HG02938 (cell line): ENCODE data around the gene PODNL1.
"Not testable (repeated sequence)": the region's sequence is repeated elsewhere in the genome, so short reads cannot be mapped to it uniquely, and the experiment has no call there.

Source experiments
- ATAC-seq: cut with Tn5 transposase; IDR thresholded peaks from one replicate; pipeline ENCODE4 v1.9.1; 2021; ENCODE audit warnings: mild to moderate bottlenecking, moderate library complexity; ENCODE audit not compliant: unreplicated experiment

PODNL1 gene

GRCh38 chr19:13974073-13974472 is 35.9 kb upstream of the PODNL1 start:
- ATAC-seq: no peak

GRCh38 chr19:13973479-13973878 is 35.3 kb upstream of the PODNL1 start:
- ATAC-seq: not testable (repeated sequence)

GRCh38 chr19:13972368-13973155 is 34.3 kb upstream of the PODNL1 start:
- ATAC-seq: no peak

- ATAC-seq: not testable (repeated sequence)
Measured at GRCh38 chr19:13971868-13972267, 33.7 kb upstream of the PODNL1 start.

GRCh38 chr19:13969897-13970296 is 31.7 kb upstream of the PODNL1 start:
- ATAC-seq: no peak

- no peak for ATAC-seq
Measured at GRCh38 chr19:13968999-13969398, 30.8 kb upstream of the PODNL1 start.

- no peak for ATAC-seq
Measured at GRCh38 chr19:13968383-13968935, 30.2 kb upstream of the PODNL1 start.

- not testable (repeated sequence) for ATAC-seq
Measured at GRCh38 chr19:13967206-13967605, 29.0 kb upstream of the PODNL1 start.

- ATAC-seq: no peak
Measured at GRCh38 chr19:13966684-13967128, 28.5 kb upstream of the PODNL1 start.

GRCh38 chr19:13965926-13966683 is 27.9 kb upstream of the PODNL1 start:
- ATAC-seq: no peak

- ATAC-seq: no peak
Measured at GRCh38 chr19:13965377-13965896, 27.2 kb upstream of the PODNL1 start.

- no peak for ATAC-seq
Measured at GRCh38 chr19:13964776-13965175, 26.6 kb upstream of the PODNL1 start.

GRCh38 chr19:13963603-13964105 is 25.4 kb upstream of the PODNL1 start:
- ATAC-seq: no peak

GRCh38 chr19:13962699-13963602 is 24.7 kb upstream of the PODNL1 start:
- no peak for ATAC-seq

GRCh38 chr19:13961826-13962698 is 23.8 kb upstream of the PODNL1 start:
- ATAC-seq: no peak

- no peak for ATAC-seq
Measured at GRCh38 chr19:13960863-13961784, 22.9 kb upstream of the PODNL1 start.

- no peak for ATAC-seq
Measured at GRCh38 chr19:13959962-13960862, 22.0 kb upstream of the PODNL1 start.
